HUES6 (cell line): ENCODE results near the gene PROP1.
"Not testable (repeated sequence)": the region's sequence is repeated elsewhere in the genome, so short reads cannot be mapped to it uniquely, and the experiment has no call there.

ENCODE experiments used
- H3K27ac ChIP-seq: 2 replicates; pipeline ENCODE4 v1.7.0; 2013; ENCODE audit warnings: low read depth, mild to moderate bottlenecking, low read length, inconsistent platforms
- H3K27me3 ChIP-seq: 2 replicates; pipeline ENCODE4 v1.6.1; 2013; ENCODE audit warnings: low read length; ENCODE audit not compliant: control insufficient read depth, insufficient read depth
- H3K36me3 ChIP-seq: 2 replicates; pipeline ENCODE4 v1.6.1; 2013; ENCODE audit warnings: low read length; ENCODE audit not compliant: control insufficient read depth, insufficient read depth
- H3K4me1 ChIP-seq: 2 replicates; pipeline ENCODE4 v1.6.1; 2013; ENCODE audit warnings: low read length; ENCODE audit not compliant: control insufficient read depth, insufficient read depth
- H3K4me3 ChIP-seq: 2 replicates; pipeline ENCODE4 v1.5.1; 2013; ENCODE audit warnings: low read depth, low read length
- H3K9ac ChIP-seq: one replicate; pipeline ENCODE4 v1.6.1; 2013; ENCODE audit warnings: mild to moderate bottlenecking, low read length
- H3K9me3 ChIP-seq: 2 replicates; pipeline ENCODE4 v1.6.1; 2013; ENCODE audit warnings: low read depth, low read length; ENCODE audit not compliant: control insufficient read depth, insufficient read depth

Gene PROP1

DNA sequence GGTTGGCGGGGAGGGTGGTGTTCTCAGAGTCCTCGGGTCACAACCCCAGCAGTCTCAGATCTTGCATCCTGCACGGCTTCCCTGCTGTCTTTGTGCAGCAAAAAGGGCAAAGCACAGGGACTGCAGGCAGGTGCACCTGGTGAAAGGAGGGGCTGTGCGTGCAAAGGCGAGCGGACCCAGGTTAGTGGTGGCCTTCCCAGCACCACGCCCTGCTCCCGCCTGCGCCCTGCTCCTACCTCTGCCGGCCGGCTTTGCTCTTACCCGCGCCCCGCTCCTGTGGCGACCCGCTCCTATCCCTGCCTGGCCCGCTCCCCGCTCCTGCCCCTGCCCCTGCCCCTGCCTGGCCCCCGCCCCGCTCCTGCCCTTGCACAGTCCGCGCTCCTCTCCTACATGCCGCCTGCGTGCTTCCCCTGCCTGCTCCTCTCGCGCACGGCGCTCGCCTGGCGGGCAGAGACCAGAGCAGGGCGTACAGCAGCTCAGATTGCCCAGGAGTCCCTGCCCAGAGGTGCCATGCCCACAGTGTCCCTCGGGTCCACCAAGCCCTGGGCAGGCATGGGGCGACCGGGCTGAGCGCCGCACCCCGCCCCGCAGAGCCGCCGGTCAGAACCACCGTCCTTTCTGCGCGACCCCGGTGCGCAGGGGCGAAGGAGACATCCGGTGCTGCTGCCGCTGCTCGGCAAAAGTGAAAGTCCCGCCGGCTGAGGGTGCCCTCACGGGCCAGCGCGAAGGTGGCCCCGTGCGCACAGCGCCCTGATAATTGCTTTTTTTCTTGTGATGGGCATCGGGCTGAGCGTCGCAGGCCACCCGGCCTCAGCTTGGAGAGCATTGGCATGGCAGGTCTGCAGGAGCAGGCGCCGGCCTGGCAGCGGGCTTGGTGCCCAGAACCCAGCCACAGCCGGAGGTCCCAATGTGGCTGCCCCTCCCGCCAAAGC is 52.0 kb downstream of the PROP1 start:
- not testable (repeated sequence) for H3K36me3 ChIP-seq, H3K9ac ChIP-seq, H3K27ac ChIP-seq, H3K9me3 ChIP-seq, H3K4me1 ChIP-seq
- H3K4me3 ChIP-seq, result peak overlapping the region; percentile 61
- H3K27me3 ChIP-seq, result peaks cover 12% of the 10 kb centered on the region

GRCh38 chr5:177942896-177943295 is 53.1 kb downstream of the PROP1 start:
- not testable (repeated sequence) for H3K4me3 ChIP-seq, H3K27ac ChIP-seq, H3K9ac ChIP-seq, H3K36me3 ChIP-seq, H3K4me1 ChIP-seq, H3K9me3 ChIP-seq
- peaks cover 17% of the 10 kb centered on the region for H3K27me3 ChIP-seq
